Mesenchymal stem cell (in vitro differentiated cells and primary cell): ENCODE data around the gene METTL9.
"Not testable (repeated sequence)": the region's sequence is repeated elsewhere in the genome, so short reads cannot be mapped to it uniquely, and the experiment has no call there.

Experiments
- DNase-seq: peaks from one replicate; pipeline ENCODE4 v3.0.0-alpha.2; 2013
- H2AFZ ChIP-seq: one replicate; pipeline ENCODE4 v1.6.1; 2013; ENCODE audit warnings: low read depth, mild to moderate bottlenecking, control low read depth, inconsistent platforms, low read length, moderate library complexity
- H2AK5ac ChIP-seq: 2 replicates; pipeline ENCODE4 v1.6.1; 2013; ENCODE audit warnings: low read length, moderate library complexity, mild to moderate bottlenecking, inconsistent platforms; ENCODE audit not compliant: severe bottlenecking
- H2BK120ac ChIP-seq: one replicate; pipeline ENCODE4 v1.6.1; 2013; ENCODE audit warnings: low read depth, mild to moderate bottlenecking, inconsistent platforms, low read length, moderate library complexity
- H2BK12ac ChIP-seq, 2 experiments: one replicate each; pipeline ENCODE4 v1.6.1; 2013; ENCODE audit warnings: inconsistent platforms in 2 of 2, low read length in 2 of 2, mild to moderate bottlenecking in 2 of 2, moderate library complexity in 2 of 2, control low read depth in 1 of 2
- H2BK15ac ChIP-seq: one replicate; pipeline ENCODE4 v1.6.1; 2013; ENCODE audit warnings: mild to moderate bottlenecking, low read depth, inconsistent platforms; ENCODE audit not compliant: poor library complexity, severe bottlenecking
- H2BK5ac ChIP-seq: 2 replicates; pipeline ENCODE4 v1.6.1; 2013; ENCODE audit warnings: low read depth, mild to moderate bottlenecking, low read length, control low read depth, inconsistent platforms; ENCODE audit not compliant: poor library complexity, severe bottlenecking
- H3K14ac ChIP-seq, 2 experiments: one replicate each; pipeline ENCODE4 v1.6.1; 2013; ENCODE audit warnings: inconsistent platforms in 2 of 2, low read length in 2 of 2, control low read depth in 1 of 2, mild to moderate bottlenecking in 1 of 2, moderate library complexity in 1 of 2
- H3K18ac ChIP-seq, 2 experiments: one replicate each; pipeline ENCODE4 v1.6.1; 2013; ENCODE audit warnings: inconsistent platforms in 2 of 2, low read length in 2 of 2, control low read depth in 1 of 2, low read depth in 1 of 2, mild to moderate bottlenecking in 1 of 2
- H3K23ac ChIP-seq, 2 experiments: one replicate each; pipeline ENCODE4 v1.6.1; 2013; ENCODE audit warnings: inconsistent platforms in 2 of 2, low read length in 2 of 2, mild to moderate bottlenecking in 2 of 2, moderate library complexity in 2 of 2, control low read depth in 1 of 2
- H3K27ac ChIP-seq: 2 replicates; pipeline ENCODE4 v1.5.1; 2013; ENCODE audit warnings: mild to moderate bottlenecking, moderate library complexity, low read length, control low read depth, inconsistent platforms; ENCODE audit not compliant: poor library complexity, severe bottlenecking
- H3K27me3 ChIP-seq, 2 experiments: 2 replicates each; pipeline versions ENCODE4 v1.6.1 to v1.7.0; 2013; ENCODE audit warnings: low read length in 2 of 2, mild to moderate bottlenecking in 2 of 2, moderate library complexity in 2 of 2, control low read depth in 1 of 2, inconsistent platforms in 1 of 2; ENCODE audit not compliant: control insufficient read depth in 1 of 2, insufficient read depth in 1 of 2
- H3K36me3 ChIP-seq, 2 experiments: 2 replicates each; pipeline versions ENCODE4 v1.6.1 to v1.7.0; 2013; ENCODE audit warnings: low read length in 2 of 2, control low read depth in 1 of 2, inconsistent platforms in 1 of 2, low read depth in 1 of 2, mild to moderate bottlenecking in 1 of 2; ENCODE audit not compliant: insufficient read depth in 2 of 2, control insufficient read depth in 1 of 2
- H3K4ac ChIP-seq, 2 experiments: one replicate each; pipeline ENCODE4 v1.6.1; 2013; ENCODE audit warnings: inconsistent platforms in 2 of 2, low read length in 2 of 2, mild to moderate bottlenecking in 2 of 2, moderate library complexity in 2 of 2, control low read depth in 1 of 2, low read depth in 1 of 2
- H3K4me1 ChIP-seq: 2 replicates; pipeline ENCODE4 v1.6.1; 2013; ENCODE audit warnings: low read depth, low read length, control low read depth; ENCODE audit not compliant: control insufficient read depth, insufficient read depth
- H3K4me2 ChIP-seq: 2 replicates; pipeline ENCODE4 v1.6.1; 2013; ENCODE audit warnings: low read length, mild to moderate bottlenecking, inconsistent platforms; ENCODE audit not compliant: poor library complexity, severe bottlenecking
- H3K4me3 ChIP-seq, 2 experiments: 2 replicates each; pipeline versions ENCODE4 v1.5.1 to v1.7.0; 2013; ENCODE audit warnings: low read length in 2 of 2, mild to moderate bottlenecking in 2 of 2, control low read depth in 1 of 2, low read depth in 1 of 2; ENCODE audit not compliant: insufficient read depth in 1 of 2
- H3K79me1 ChIP-seq: replicated peaks from 2 replicates; pipeline ENCODE4 v1.6.1; 2013; ENCODE audit warnings: mild to moderate bottlenecking, control low read depth, low read length, inconsistent platforms; ENCODE audit not compliant: poor library complexity, severe bottlenecking
- H3K9ac ChIP-seq: 2 replicates; pipeline ENCODE4 v1.7.0; 2013; ENCODE audit warnings: mild to moderate bottlenecking, low read length, moderate library complexity
- H3K9me3 ChIP-seq: 2 replicates; pipeline ENCODE4 v1.7.0; 2013; ENCODE audit warnings: mild to moderate bottlenecking, low read length; ENCODE audit not compliant: control insufficient read depth
- H4K8ac ChIP-seq: one replicate; pipeline ENCODE4 v1.6.1; 2013; ENCODE audit warnings: inconsistent platforms, mild to moderate bottlenecking, low read length, moderate library complexity
- H4K91ac ChIP-seq: one replicate; pipeline ENCODE4 v1.6.1; 2013; ENCODE audit warnings: mild to moderate bottlenecking, low read length, inconsistent platforms
- WGBS: methylation state at CpG from one replicate; pipeline ENCODE4 v1.1.7; 2013; ENCODE audit warnings: mixed read lengths; 5-methylcytosine and 5-hydroxymethylcytosine counted together

The METTL9 gene

DNA sequence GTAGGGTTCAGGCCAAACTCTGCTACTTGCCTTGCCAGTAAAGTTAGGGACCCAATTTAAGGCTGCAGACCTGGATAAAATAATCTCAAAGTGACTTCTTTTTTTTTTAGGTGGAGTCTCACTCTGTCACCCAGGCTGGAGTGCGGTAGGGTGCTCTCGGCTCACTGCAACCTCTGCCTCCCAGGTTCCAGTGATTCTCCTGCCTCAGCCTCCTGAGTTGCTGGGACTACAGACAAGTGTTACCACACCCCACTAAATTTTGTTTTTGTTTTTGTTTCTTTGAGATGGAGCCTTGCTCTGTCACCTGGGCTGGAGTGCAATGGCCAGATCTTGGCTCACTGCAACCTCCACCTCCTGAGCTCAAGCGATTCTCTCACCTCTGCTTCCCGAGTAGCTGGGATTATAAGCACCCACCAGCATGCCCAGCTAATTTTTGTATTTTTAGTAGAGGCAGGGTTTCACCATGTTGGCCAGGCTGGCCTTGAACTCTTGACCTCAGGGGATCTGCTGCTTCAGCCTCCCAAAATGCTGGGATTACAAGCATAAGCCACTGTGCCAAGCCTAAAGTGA, 43.3 kb upstream of the METTL9 start:
- not testable (repeated sequence) for H2BK12ac ChIP-seq, H3K23ac ChIP-seq, DNase-seq, H3K4me2 ChIP-seq, H4K91ac ChIP-seq, H3K4me1 ChIP-seq, H4K8ac ChIP-seq, H3K79me1 ChIP-seq, H2AK5ac ChIP-seq, H3K4me3 ChIP-seq, H2BK120ac ChIP-seq, H3K36me3 ChIP-seq, H3K14ac ChIP-seq, H3K4ac ChIP-seq, H3K27ac ChIP-seq, H3K18ac ChIP-seq, H2BK15ac ChIP-seq, H2BK5ac ChIP-seq, H3K9me3 ChIP-seq, H2AFZ ChIP-seq
- peaks cover 4 to 24% of the 10 kb centered on the region in 2 experiments for H3K27me3 ChIP-seq
- WGBS: 84% methylated on average over 4 of the region's 4 CpGs
- peak overlapping the region; percentile 72 for H3K9ac ChIP-seq

DNA sequence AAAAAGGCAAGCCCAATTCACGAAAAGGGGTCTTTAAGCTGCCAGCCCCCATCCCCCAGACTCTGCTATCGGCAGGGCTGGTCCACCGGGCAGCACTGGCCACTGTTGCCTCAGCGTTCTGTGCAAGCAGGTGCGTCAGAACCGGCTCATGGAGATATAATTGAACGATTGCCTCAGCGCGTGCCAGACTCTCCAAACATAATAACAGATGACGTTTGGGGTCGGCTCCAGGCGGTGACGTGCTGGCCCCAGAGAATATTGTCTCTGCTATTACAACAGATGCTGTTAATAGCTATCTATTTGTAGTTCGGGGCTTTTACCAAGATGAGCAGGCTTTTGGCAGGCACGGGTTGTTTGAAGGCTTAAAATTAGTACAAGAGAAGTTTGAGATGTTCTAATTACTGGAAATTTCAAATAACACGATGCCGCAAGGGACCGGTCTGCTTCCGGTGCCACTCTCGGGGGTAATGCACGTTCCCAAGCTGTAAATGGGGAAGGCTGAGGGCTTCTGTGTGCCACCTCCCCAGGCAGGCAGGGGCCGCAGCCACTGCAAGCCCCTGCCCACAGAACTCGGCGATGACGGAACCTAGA, 42.6 kb upstream of the METTL9 start:
- not testable (repeated sequence) for H3K36me3 ChIP-seq, H3K79me1 ChIP-seq
- 83% methylated on average over 18 of the region's 25 CpGs for WGBS

DNA sequence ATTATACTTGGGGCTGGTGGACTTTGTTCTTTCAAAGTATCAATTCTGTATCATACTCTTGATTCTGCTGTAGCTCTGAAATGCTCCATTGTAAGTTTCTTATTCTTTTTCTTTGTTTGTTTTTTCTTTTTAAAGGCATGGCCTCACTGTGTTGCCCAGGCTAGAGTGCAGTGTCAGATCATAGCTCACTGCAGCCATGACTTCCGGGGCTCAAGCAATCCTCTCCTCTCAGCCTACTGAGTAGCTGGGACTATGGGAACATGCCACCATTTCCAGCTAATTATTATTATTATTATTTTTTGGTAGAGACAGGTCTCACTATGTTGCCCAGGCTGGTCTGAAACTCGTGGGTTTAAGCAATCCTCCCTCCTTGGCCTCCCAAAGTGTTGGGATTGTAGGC, 38.9 kb upstream of the METTL9 start:
- H2BK120ac ChIP-seq: no peak overlapping the region
- WGBS: 100% methylated on average over 2 of the region's 2 CpGs
- no peak overlapping the region for H3K9ac ChIP-seq
- peaks cover 2% of the 10 kb centered on the region in 2 experiments for H3K27me3 ChIP-seq
- no peak overlapping the region for H2BK15ac ChIP-seq
- H2AFZ ChIP-seq: no peak overlapping the region
- no peaks in the 10 kb centered on the region for H3K4me1 ChIP-seq
- H4K8ac ChIP-seq: no peak overlapping the region
- no peak overlapping the region for H4K91ac ChIP-seq
- no peaks in the 10 kb centered on the region for H3K79me1 ChIP-seq
- H3K23ac ChIP-seq: no peak overlapping the region
- H2BK5ac ChIP-seq: no peak overlapping the region
- H3K27ac ChIP-seq: no peak overlapping the region
- H3K36me3 ChIP-seq: no peaks in the 10 kb centered on the region
- H3K14ac ChIP-seq: no peak overlapping the region
- H2AK5ac ChIP-seq: no peak overlapping the region
- H3K9me3 ChIP-seq: no peaks in the 10 kb centered on the region
- H3K4me3 ChIP-seq: no peak overlapping the region
- H3K18ac ChIP-seq: no peak overlapping the region
- H3K4ac ChIP-seq: no peak overlapping the region
- H2BK12ac ChIP-seq: no peak overlapping the region
- DNase-seq: no peak
- H3K4me2 ChIP-seq: no peak overlapping the region

More for the DNA sequence above, 42.6 kb upstream of the METTL9 start:
- not testable (repeated sequence) for DNase-seq, H3K27ac ChIP-seq, H3K4me1 ChIP-seq, H2AFZ ChIP-seq, H3K14ac ChIP-seq, H2BK12ac ChIP-seq, H2BK15ac ChIP-seq, H3K9me3 ChIP-seq, H3K4me2 ChIP-seq, H4K91ac ChIP-seq, H3K18ac ChIP-seq, H2BK5ac ChIP-seq, H3K23ac ChIP-seq, H2BK120ac ChIP-seq, H3K4ac ChIP-seq, H4K8ac ChIP-seq, H2AK5ac ChIP-seq
- H3K9ac ChIP-seq: peak overlapping the region; percentile 78
- H3K4me3 ChIP-seq: peak overlapping the region in 1 of 2 experiments; percentile 40
- H3K27me3 ChIP-seq: peaks cover 4 to 24% of the 10 kb centered on the region in 2 experiments

DNA sequence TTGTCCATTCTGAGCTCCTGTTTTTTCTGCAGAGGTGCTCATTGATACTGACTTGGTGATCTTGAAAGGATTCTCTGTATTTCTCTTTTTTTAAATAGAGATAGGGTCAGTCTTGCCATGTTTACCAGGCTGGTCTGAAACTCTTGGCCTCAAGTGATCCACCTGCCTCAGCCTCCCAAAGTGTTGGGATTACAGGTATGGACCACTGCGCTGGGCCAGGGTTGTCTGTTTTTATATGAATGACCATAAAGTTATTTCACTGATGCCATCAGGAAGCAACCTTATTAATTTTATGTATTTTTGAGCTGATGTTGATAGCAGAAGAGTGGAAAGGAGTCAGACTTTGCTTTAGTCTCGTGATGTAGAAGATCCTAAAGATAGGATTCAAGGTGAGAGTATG, 35.7 kb upstream of the METTL9 start:
- Histone ChIP-seq H3K4ac (no peak overlapping the region), H3K79me1 (no peaks in the 10 kb centered on the region)
- no peak for DNase-seq

More for the DNA sequence above, 35.7 kb upstream of the METTL9 start:
- no peaks in the 10 kb centered on the region for H3K4me1 ChIP-seq
- no peak overlapping the region for H3K4me3 ChIP-seq
- H2AK5ac ChIP-seq: no peak overlapping the region
- H2AFZ ChIP-seq: no peak overlapping the region
- H2BK12ac ChIP-seq: no peak overlapping the region
- 82% methylated on average over 2 of the region's 2 CpGs for WGBS
- H3K14ac ChIP-seq: no peak overlapping the region
- H2BK5ac ChIP-seq: no peak overlapping the region
- H3K9ac ChIP-seq: no peak overlapping the region
- no peaks in the 10 kb centered on the region for H3K36me3 ChIP-seq
- H2BK15ac ChIP-seq: no peak overlapping the region
- H3K18ac ChIP-seq: no peak overlapping the region
- no peak overlapping the region for H4K91ac ChIP-seq
- peaks cover 7 to 13% of the 10 kb centered on the region in 2 experiments for H3K27me3 ChIP-seq
- H2BK120ac ChIP-seq: no peak overlapping the region
- H4K8ac ChIP-seq: no peak overlapping the region
- no peak overlapping the region for H3K27ac ChIP-seq
- no peaks in the 10 kb centered on the region for H3K9me3 ChIP-seq
- no peak overlapping the region for H3K23ac ChIP-seq
- no peak overlapping the region for H3K4me2 ChIP-seq
